HFF-Myc (cell line): ENCODE measurements around the gene RAB21.

Experiments used
- DNase-seq: peaks from one replicate; pipeline ENCODE4 v3.0.0-alpha.2; 2011; ENCODE audit warnings: low read depth; ENCODE audit errors: extremely low read depth
- H3K4me3 ChIP-seq: replicated peaks from 2 replicates; pipeline ENCODE4 v1.5.1; 2011; ENCODE audit warnings: low read depth, mild to moderate bottlenecking, control low read depth, low read length
- CTCF ChIP-seq: IDR thresholded peaks from 2 replicates; pipeline ENCODE4 v1.5.1; 2012; ENCODE audit warnings: mild to moderate bottlenecking, low read depth, low read length, control low read depth; ENCODE audit errors: missing control alignments

RAB21 gene

GRCh38 chr12:71764587-71765321 is 10.1 kb downstream of the RAB21 start:
- DNase-seq, result no peak
- H3K4me3 ChIP-seq, result no peak overlapping the region
- no peak for TF ChIP-seq CTCF

GRCh38 chr12:71766202-71766601 is 11.5 kb downstream of the RAB21 start:
- no peak for TF ChIP-seq CTCF
- DNase-seq, result no peak
- no peak overlapping the region for H3K4me3 ChIP-seq

- TF ChIP-seq CTCF, result no peak
- no peak overlapping the region for H3K4me3 ChIP-seq
- DNase-seq, result no peak
These were observed 12.5 kb downstream of the RAB21 start for GRCh38 chr12:71767183-71767582.

GRCh38 chr12:71768900-71769299 is 14.2 kb downstream of the RAB21 start:
- no peak for DNase-seq
- no peak overlapping the region for H3K4me3 ChIP-seq
- no peak for TF ChIP-seq CTCF

GRCh38 chr12:71771069-71771468 is 16.4 kb downstream of the RAB21 start:
- H3K4me3 ChIP-seq, result no peak overlapping the region
- DNase-seq, result no peak
- no peak for TF ChIP-seq CTCF

- TF ChIP-seq CTCF, result no peak
- no peak overlapping the region for H3K4me3 ChIP-seq
- DNase-seq, result no peak
These were observed 18.1 kb downstream of the RAB21 start for GRCh38 chr12:71772735-71773134.
